ENCODE results near the gene PCBD1. TPM values are rescaled to one million over a fixed set of nuclear protein-coding genes. Genes with fewer than 3 reads are reported as not detected.

PCBD1 gene
- total RNA-seq, 1 experiment from 2014 or later, result 39.7 TPM

DNA sequence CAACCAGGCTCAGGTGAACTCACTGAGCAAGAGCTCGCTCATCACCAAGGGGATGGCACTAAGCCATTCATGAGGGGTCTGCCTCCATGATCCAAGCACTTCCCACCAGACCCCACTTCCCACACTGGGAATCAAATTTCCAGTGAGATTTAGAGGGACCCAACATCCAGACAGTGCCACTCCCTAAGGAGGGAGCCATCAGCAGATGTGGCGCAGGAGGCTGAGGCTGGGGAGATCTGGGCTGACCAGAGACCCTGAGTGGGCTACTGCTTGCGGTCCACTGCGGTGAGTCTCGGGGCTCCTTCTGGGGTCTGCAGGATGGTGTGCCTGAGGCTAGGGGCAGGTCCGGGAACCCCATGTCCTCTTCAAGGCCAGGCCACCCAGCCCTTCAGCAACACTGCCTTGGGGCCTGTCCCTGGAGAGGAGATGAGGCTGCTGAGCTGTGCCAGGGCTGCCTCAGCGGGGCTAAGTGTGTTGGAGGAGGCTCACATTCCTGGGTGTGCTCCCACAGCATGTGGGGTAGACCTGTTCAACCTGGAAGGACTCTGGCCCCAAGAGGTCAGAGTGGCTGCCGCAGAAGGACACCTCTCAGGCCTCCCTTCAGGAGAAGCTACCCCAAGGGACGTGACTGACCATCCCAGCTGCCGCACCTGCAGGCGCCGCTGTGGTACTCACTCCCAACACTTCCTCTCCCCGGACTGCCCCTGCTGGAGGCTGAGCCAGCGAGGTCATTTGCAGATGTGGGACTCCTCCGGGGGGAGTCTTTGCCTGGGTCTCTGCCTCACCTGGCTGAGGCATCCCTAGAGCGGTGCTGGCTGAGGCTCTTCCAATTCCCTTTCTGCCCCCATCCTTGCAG, 22.3 kb upstream of the PCBD1 start:
- no peaks in the 10 kb centered on the region for H3K27me3 ChIP-seq (ENCODE audit: insufficient read depth, low read length)
- peaks cover 0 to 2% of the 10 kb centered on the region in 2 experiments; a peak in 1 of 5 replicates for H3K9me3 Mint-ChIP-seq
- H3K27ac ChIP-seq (ENCODE audit: insufficient read length, low read depth, low read length), result no peak overlapping the region
- no peak overlapping the region for H2BK120ac ChIP-seq (ENCODE audit: low read depth, low read length, poor library complexity, severe bottlenecking)
- H3K23ac ChIP-seq (ENCODE audit: insufficient read length, low read depth, low read length), result no peak overlapping the region
- H2BK15ac ChIP-seq (ENCODE audit: low read depth, low read length), result no peak overlapping the region
- H2BK5ac ChIP-seq (ENCODE audit: insufficient read length, low read length), result no peak overlapping the region
- H3K56ac ChIP-seq (ENCODE audit: insufficient read length, low read depth, low read length), result no peak overlapping the region
- no peak overlapping the region for H3K4me3 Mint-ChIP-seq
- H3K4me1 Mint-ChIP-seq, result no peaks in the 10 kb centered on the region
- H3K4ac ChIP-seq (ENCODE audit: low read depth, low read length), result no peak overlapping the region
- no peaks in the 10 kb centered on the region for H3K36me3 Mint-ChIP-seq (ENCODE audit: insufficient read depth in 1 of 3, low read depth in 3 of 3)
- TF ChIP-seq, protein P1, sequence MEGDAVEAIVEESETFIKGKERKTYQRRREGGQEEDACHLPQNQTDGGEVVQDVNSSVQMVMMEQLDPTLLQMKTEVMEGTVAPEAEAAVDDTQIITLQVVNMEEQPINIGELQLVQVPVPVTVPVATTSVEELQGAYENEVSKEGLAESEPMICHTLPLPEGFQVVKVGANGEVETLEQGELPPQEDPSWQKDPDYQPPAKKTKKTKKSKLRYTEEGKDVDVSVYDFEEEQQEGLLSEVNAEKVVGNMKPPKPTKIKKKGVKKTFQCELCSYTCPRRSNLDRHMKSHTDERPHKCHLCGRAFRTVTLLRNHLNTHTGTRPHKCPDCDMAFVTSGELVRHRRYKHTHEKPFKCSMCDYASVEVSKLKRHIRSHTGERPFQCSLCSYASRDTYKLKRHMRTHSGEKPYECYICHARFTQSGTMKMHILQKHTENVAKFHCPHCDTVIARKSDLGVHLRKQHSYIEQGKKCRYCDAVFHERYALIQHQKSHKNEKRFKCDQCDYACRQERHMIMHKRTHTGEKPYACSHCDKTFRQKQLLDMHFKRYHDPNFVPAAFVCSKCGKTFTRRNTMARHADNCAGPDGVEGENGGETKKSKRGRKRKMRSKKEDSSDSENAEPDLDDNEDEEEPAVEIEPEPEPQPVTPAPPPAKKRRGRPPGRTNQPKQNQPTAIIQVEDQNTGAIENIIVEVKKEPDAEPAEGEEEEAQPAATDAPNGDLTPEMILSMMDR (conservative IDR thresholded peaks at IDR 0.05), result no peak
- H3K9ac ChIP-seq (ENCODE audit: extremely low read depth, insufficient read length, low read length), result no peak overlapping the region
- H3K9me3 ChIP-seq (ENCODE audit: control insufficient read depth, low read depth, low read length), result no peaks in the 10 kb centered on the region
- no peak overlapping the region for H4K8ac ChIP-seq (replicated peaks; ENCODE audit: insufficient read length, low read depth, low read length)
- H4K91ac ChIP-seq (ENCODE audit: insufficient read length, low read depth, low read length), result no peak overlapping the region
- no peak for DNase-seq
- H3K4me2 ChIP-seq (ENCODE audit: insufficient read depth, insufficient read length, low read length), result no peak overlapping the region
- no peak overlapping the region for H2BK20ac ChIP-seq (ENCODE audit: low read depth, low read length, poor library complexity, severe bottlenecking)
- no peak overlapping the region for H4K5ac ChIP-seq (ENCODE audit: insufficient read length, low read depth, low read length)
- no peak overlapping the region for H3K18ac ChIP-seq (ENCODE audit: insufficient read length, low read depth, low read length)
- H3K79me1 ChIP-seq (ENCODE audit: insufficient read depth, low read depth, low read length, poor library complexity, severe bottlenecking), result no peaks in the 10 kb centered on the region
- H3K14ac ChIP-seq (ENCODE audit: insufficient read depth, low read length), result no peak overlapping the region
- no CpG with 5 or more reads among the region's 16 CpGs for WGBS (ENCODE audit: extremely low coverage, insufficient read length, low lambda C conversion rate)
- H3T11ph ChIP-seq (ENCODE audit: low read length), result no peak overlapping the region
- H3K27ac Mint-ChIP-seq, result no peak overlapping the region
- H3K4me1 ChIP-seq (ENCODE audit: insufficient read depth, low read length), result no peaks in the 10 kb centered on the region
- H3K27me3 Mint-ChIP-seq (ENCODE audit: low read depth), result peaks cover 12% of the 10 kb centered on the region
- H3K79me2 ChIP-seq (ENCODE audit: insufficient read depth, low read length), result no peaks in the 10 kb centered on the region
- H2AK5ac ChIP-seq (ENCODE audit: insufficient read length, low read length), result no peak overlapping the region
- H4K20me1 ChIP-seq (ENCODE audit: control insufficient read depth, insufficient read depth, insufficient read length), result peaks cover 5% of the 10 kb centered on the region
- H2BK12ac ChIP-seq (ENCODE audit: insufficient read length, low read depth, low read length), result no peak overlapping the region
- H3K23me2 ChIP-seq (ENCODE audit: insufficient read length, low read depth, low read length, poor library complexity, severe bottlenecking), result no peaks in the 10 kb centered on the region
- no peak overlapping the region for H2AFZ ChIP-seq (ENCODE audit: low read length)

All from H9 (cell line).